Measurements from ENCODE around the gene ARL10.
"Not testable (repeated sequence)": the region's sequence is repeated elsewhere in the genome, so short reads cannot be mapped to it uniquely, and the experiment has no call there.

Gene ARL10

DNA sequence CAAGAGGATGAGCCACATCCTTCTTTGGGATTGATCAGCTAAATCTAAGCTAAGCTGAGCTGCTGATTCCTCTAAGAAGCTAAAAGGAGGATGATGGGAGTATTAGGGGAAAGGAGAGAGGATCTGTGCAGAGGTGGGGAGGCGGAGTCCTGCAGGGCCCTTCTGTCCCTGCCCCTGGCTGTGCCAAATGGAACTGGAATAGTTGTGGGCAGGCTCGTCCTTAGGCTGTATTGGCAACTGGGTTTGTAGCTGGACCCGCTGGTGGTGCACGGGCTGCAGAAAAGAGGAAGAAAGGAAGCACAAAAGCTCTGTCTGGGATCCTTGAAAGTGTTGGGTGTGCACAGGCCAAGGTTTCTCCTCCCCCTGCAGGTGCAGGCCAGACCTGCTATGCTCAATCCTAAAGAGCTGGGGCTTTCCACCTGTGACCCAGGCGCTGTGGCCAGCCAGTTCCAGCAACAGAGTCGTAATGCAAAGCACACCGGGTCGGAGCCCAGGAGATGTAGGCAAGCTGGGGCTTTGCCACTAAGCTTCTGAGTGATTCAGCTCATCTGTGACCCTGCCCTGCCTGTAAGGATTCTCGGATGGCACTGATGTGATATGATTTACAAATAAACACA, 41.3 kb downstream of the ARL10 start:
- peaks cover 3% of the 10 kb centered on the region; the same call in 1 of the 2 replicates for H3K36me3 ChIP-seq (ENCODE audit: control insufficient read depth, insufficient read depth, low read length)
- H3K4me3 ChIP-seq (ENCODE audit: low read depth, low read length): no peak overlapping the region
- H3K27ac ChIP-seq (ENCODE audit: low read depth, low read length): no peak overlapping the region
- H3K27me3 ChIP-seq (ENCODE audit: control insufficient read depth, insufficient read depth, low read length): no peaks in the 10 kb centered on the region
- H3K9ac ChIP-seq (ENCODE audit: low read depth, low read length): no peak overlapping the region
- no peaks in the 10 kb centered on the region for H3K4me1 ChIP-seq (ENCODE audit: control insufficient read depth, insufficient read depth, low read length)
- H3K9me3 ChIP-seq (ENCODE audit: control insufficient read depth, insufficient read depth, low read length): no peaks in the 10 kb centered on the region

- Histone ChIP-seq H3K36me3 (ENCODE audit: control insufficient read depth, insufficient read depth, low read length) (peaks cover 3% of the 10 kb centered on the region; the same call in 1 of the 2 replicates), H3K4me1 (ENCODE audit: control insufficient read depth, insufficient read depth, low read length) (no peaks in the 10 kb centered on the region), H3K27me3 (ENCODE audit: control insufficient read depth, insufficient read depth, low read length) (no peaks in the 10 kb centered on the region), H3K9me3 (ENCODE audit: control insufficient read depth, insufficient read depth, low read length) (no peaks in the 10 kb centered on the region), H3K9ac (ENCODE audit: low read depth, low read length) (no peak overlapping the region), H3K27ac (ENCODE audit: low read depth, low read length) (no peak overlapping the region), H3K4me3 (ENCODE audit: low read depth, low read length) (no peak overlapping the region)
Observed at GRCh38 chr5:176407456-176408251, 42.4 kb downstream of the ARL10 start.

DNA sequence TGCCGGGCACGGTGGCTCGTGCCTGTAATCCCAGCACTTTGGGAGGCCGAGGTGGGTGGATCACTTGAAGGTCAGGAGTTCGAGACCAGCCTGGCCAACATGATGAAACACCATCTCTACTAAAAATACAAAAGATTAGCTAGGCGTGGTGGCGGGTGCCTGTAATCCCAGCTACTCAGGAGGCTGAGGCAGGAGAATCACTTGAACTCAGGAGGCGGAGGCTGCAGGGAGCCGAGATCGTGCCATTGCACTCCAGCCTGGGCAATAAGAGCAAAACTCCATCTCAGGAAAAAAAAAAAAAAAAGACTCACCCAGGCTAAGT, 42.9 kb downstream of the ARL10 start:
- not testable (repeated sequence) for H3K27ac ChIP-seq (ENCODE audit: low read depth, low read length); H3K4me1 ChIP-seq (ENCODE audit: control insufficient read depth, insufficient read depth, low read length); H3K36me3 ChIP-seq (ENCODE audit: control insufficient read depth, insufficient read depth, low read length); H3K4me3 ChIP-seq (ENCODE audit: low read depth, low read length); H3K27me3 ChIP-seq (ENCODE audit: control insufficient read depth, insufficient read depth, low read length); H3K9me3 ChIP-seq (ENCODE audit: control insufficient read depth, insufficient read depth, low read length); H3K9ac ChIP-seq (ENCODE audit: low read depth, low read length)

DNA sequence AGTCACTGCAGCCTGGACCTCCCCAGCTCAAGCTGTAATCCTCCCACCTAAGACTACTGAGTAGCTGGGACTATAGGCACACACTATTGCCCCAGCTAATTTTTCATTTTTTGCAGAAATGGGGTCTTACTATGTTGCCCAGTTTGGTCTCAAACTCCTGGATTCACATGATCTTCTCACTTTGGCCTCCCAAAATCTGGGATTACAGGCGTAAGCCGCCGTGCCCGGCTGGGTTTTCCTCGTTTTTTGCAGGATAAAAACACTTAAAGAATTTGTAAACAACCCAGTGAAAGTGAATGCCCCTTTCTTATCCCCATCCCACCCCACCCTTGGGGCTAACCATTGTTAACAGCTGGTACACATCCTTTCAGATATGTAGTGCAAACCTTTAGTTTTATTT, 43.3 kb downstream of the ARL10 start:
- Histone ChIP-seq H3K4me1 (ENCODE audit: control insufficient read depth, insufficient read depth, low read length) (no peaks in the 10 kb centered on the region), H3K9me3 (ENCODE audit: control insufficient read depth, insufficient read depth, low read length) (no peaks in the 10 kb centered on the region), H3K4me3 (ENCODE audit: low read depth, low read length) (no peak overlapping the region), H3K27me3 (ENCODE audit: control insufficient read depth, insufficient read depth, low read length) (no peaks in the 10 kb centered on the region), H3K9ac (ENCODE audit: low read depth, low read length) (no peak overlapping the region), H3K27ac (ENCODE audit: low read depth, low read length) (no peak overlapping the region), H3K36me3 (ENCODE audit: control insufficient read depth, insufficient read depth, low read length) (peaks cover 3% of the 10 kb centered on the region; the same call in 1 of the 2 replicates)

- Histone ChIP-seq H3K27ac (ENCODE audit: low read depth, low read length) (no peak overlapping the region), H3K36me3 (ENCODE audit: control insufficient read depth, insufficient read depth, low read length) (peaks cover 3% of the 10 kb centered on the region; the same call in 1 of the 2 replicates), H3K9ac (ENCODE audit: low read depth, low read length) (no peak overlapping the region), H3K9me3 (ENCODE audit: control insufficient read depth, insufficient read depth, low read length) (no peaks in the 10 kb centered on the region), H3K4me3 (ENCODE audit: low read depth, low read length) (no peak overlapping the region), H3K4me1 (ENCODE audit: control insufficient read depth, insufficient read depth, low read length) (no peaks in the 10 kb centered on the region), H3K27me3 (ENCODE audit: control insufficient read depth, insufficient read depth, low read length) (no peaks in the 10 kb centered on the region)
Observed at GRCh38 chr5:176409765-176410164, 44.5 kb downstream of the ARL10 start.

GRCh38 chr5:176410486-176411180, 45.3 kb downstream of the ARL10 start:
- Histone ChIP-seq H3K27ac (ENCODE audit: low read depth, low read length) (no peak overlapping the region), H3K4me1 (ENCODE audit: control insufficient read depth, insufficient read depth, low read length) (no peaks in the 10 kb centered on the region), H3K4me3 (ENCODE audit: low read depth, low read length) (no peak overlapping the region), H3K27me3 (ENCODE audit: control insufficient read depth, insufficient read depth, low read length) (no peaks in the 10 kb centered on the region), H3K9me3 (ENCODE audit: control insufficient read depth, insufficient read depth, low read length) (no peaks in the 10 kb centered on the region), H3K36me3 (ENCODE audit: control insufficient read depth, insufficient read depth, low read length) (peaks cover 3% of the 10 kb centered on the region; the same call in 1 of the 2 replicates), H3K9ac (ENCODE audit: low read depth, low read length) (no peak overlapping the region)

DNA sequence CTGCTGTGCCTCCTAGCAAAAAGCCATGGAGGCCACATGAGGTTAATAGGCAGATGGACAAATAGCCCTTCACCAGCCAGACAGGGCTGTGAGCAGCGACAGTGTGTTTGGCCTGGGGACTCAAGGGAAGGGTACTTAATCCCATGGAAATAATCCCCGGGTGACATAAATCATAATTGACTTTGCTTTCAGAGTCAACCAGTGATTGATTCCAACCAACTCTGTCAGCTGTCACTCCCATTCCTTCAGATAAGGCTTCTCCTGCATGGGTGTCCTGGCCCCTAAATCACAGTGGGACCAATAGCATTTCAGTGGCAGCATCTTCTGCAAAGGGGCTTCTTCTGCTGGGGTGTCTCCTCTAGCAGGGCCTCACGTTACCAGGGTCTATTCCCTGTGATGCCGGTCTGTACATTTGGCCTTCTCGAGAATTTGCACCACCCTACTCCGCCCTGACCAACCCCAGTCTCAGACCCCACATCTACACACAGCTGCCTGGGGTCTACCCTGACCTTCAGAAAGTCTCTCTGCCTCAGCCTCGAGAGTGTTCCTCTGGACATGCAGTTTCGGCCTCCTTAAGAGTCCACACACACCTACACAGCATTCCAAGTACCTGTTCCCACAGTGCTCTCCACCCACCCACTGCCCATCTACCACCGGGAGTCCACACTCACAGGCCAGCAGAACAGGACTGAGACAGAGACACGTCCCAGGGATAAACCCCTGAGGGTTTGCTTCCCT, 47.4 kb downstream of the ARL10 start:
- Histone ChIP-seq H3K4me1 (ENCODE audit: control insufficient read depth, insufficient read depth, low read length) (no peaks in the 10 kb centered on the region), H3K27ac (ENCODE audit: low read depth, low read length) (no peak overlapping the region), H3K36me3 (ENCODE audit: control insufficient read depth, insufficient read depth, low read length) (peaks cover 3% of the 10 kb centered on the region; the same call in 1 of the 2 replicates), H3K27me3 (ENCODE audit: control insufficient read depth, insufficient read depth, low read length) (peaks cover 4% of the 10 kb centered on the region), H3K9me3 (ENCODE audit: control insufficient read depth, insufficient read depth, low read length) (no peaks in the 10 kb centered on the region), H3K4me3 (ENCODE audit: low read depth, low read length) (no peak overlapping the region), H3K9ac (ENCODE audit: low read depth, low read length) (no peak overlapping the region)

- Histone ChIP-seq H3K36me3 (ENCODE audit: control insufficient read depth, insufficient read depth, low read length) (peaks cover 3% of the 10 kb centered on the region; the same call in 1 of the 2 replicates), H3K9ac (ENCODE audit: low read depth, low read length) (no peak overlapping the region), H3K4me1 (ENCODE audit: control insufficient read depth, insufficient read depth, low read length) (no peaks in the 10 kb centered on the region), H3K9me3 (ENCODE audit: control insufficient read depth, insufficient read depth, low read length) (no peaks in the 10 kb centered on the region; the same call in 1 of the 2 replicates), H3K27me3 (ENCODE audit: control insufficient read depth, insufficient read depth, low read length) (peaks cover 4% of the 10 kb centered on the region), H3K4me3 (ENCODE audit: low read depth, low read length) (no peak overlapping the region), H3K27ac (ENCODE audit: low read depth, low read length) (no peak overlapping the region)
Observed at GRCh38 chr5:176413255-176413565, 47.9 kb downstream of the ARL10 start.

GRCh38 chr5:176413709-176414191, 48.5 kb downstream of the ARL10 start:
- Histone ChIP-seq H3K9ac (ENCODE audit: low read depth, low read length) (no peak overlapping the region), H3K27ac (ENCODE audit: low read depth, low read length) (no peak overlapping the region), H3K4me3 (ENCODE audit: low read depth, low read length) (no peak overlapping the region), H3K9me3 (ENCODE audit: control insufficient read depth, insufficient read depth, low read length) (peaks cover under 1% of the 10 kb centered on the region; the same call in 1 of the 2 replicates), H3K27me3 (ENCODE audit: control insufficient read depth, insufficient read depth, low read length) (peaks cover 4% of the 10 kb centered on the region), H3K36me3 (ENCODE audit: control insufficient read depth, insufficient read depth, low read length) (peaks cover 3% of the 10 kb centered on the region; the same call in 1 of the 2 replicates), H3K4me1 (ENCODE audit: control insufficient read depth, insufficient read depth, low read length) (no peaks in the 10 kb centered on the region)

GRCh38 chr5:176414704-176415103, 49.4 kb downstream of the ARL10 start:
- Histone ChIP-seq H3K36me3 (ENCODE audit: control insufficient read depth, insufficient read depth, low read length) (peaks cover 3% of the 10 kb centered on the region; the same call in 1 of the 2 replicates), H3K9ac (ENCODE audit: low read depth, low read length) (no peak overlapping the region), H3K27me3 (ENCODE audit: control insufficient read depth, insufficient read depth, low read length) (peaks cover 4% of the 10 kb centered on the region), H3K9me3 (ENCODE audit: control insufficient read depth, insufficient read depth, low read length) (peaks cover 2% of the 10 kb centered on the region; the same call in 1 of the 2 replicates), H3K4me1 (ENCODE audit: control insufficient read depth, insufficient read depth, low read length) (no peaks in the 10 kb centered on the region), H3K4me3 (ENCODE audit: low read depth, low read length) (no peak overlapping the region), H3K27ac (ENCODE audit: low read depth, low read length) (no peak overlapping the region)

All from HUES48 (cell line).